HEK293 (cell line): ENCODE data around the gene LGI4.

Experiments
- CTCF ChIA-PET: fragments of 350-600 bp; formaldehyde crosslinking; extraction: SDS; loops from one replicate; lab custom pipeline; 2021; ENCODE audit warnings: antibody characterized with exemption; lab: Yijun Ruan, JAX
- POLR2A ChIA-PET: fragments of 300-600 bp; formaldehyde crosslinking; extraction: SDS; loops from one replicate; lab custom pipeline; 2020; ENCODE audit warnings: antibody characterized with exemption, inconsistent platforms; lab: Yijun Ruan, JAX
- H3K27ac ChIP-seq: fragments of 200-500 bp; sonication (Bioruptor generic); 2 replicates; pipeline ENCODE4 v1.5.1; 2014; ENCODE audit warnings: low read depth, low read length, control low read depth, inconsistent platforms; ENCODE audit errors: extremely low read depth
- H3K36me3 ChIP-seq, 2 experiments: fragments of 200-500 bp in 1 of 2; sonication (Bioruptor generic) in 1 of 2; 1 replicate in 1 of 2; 2 replicates in 1 of 2; pipeline ENCODE4 v1.5.1; 2014 to 2017; ENCODE audit warnings: inconsistent platforms in 2 of 2, low read length in 2 of 2; ENCODE audit not compliant: control insufficient read depth in 2 of 2, insufficient read depth in 1 of 2
- H3K4me1 ChIP-seq: fragments of 200-500 bp; sonication (Bioruptor generic); 2 replicates; pipeline ENCODE4 v1.5.1; 2014; ENCODE audit warnings: mild to moderate bottlenecking, low read length, inconsistent platforms; ENCODE audit not compliant: control insufficient read depth, insufficient read depth
- H3K4me3 ChIP-seq: 2 replicates; pipeline ENCODE4 v1.5.1; 2011; ENCODE audit warnings: low read depth, mild to moderate bottlenecking, control low read depth, low read length, moderate library complexity
- H3K9me3 ChIP-seq: fragments of 200-500 bp; sonication (Bioruptor generic); 2 replicates; pipeline ENCODE4 v1.5.1; 2014; ENCODE audit warnings: low read depth, low read length, inconsistent platforms; ENCODE audit not compliant: control insufficient read depth, insufficient read depth
- AEBP2 ChIP-seq: fragments of 450-650 bp; formaldehyde crosslinking; IDR thresholded peaks from 2 replicates; pipeline ENCODE4 v1.5.1; 2016; ENCODE audit warnings: missing biosample characterization, missing genetic modification characterization, borderline replicate concordance
- CTCF ChIP-seq: fragments of 450-650 bp; formaldehyde crosslinking; IDR thresholded peaks from 2 replicates; pipeline ENCODE4 v1.5.1; 2016; ENCODE audit warnings: missing biosample characterization, missing genetic modification characterization
- GLI4 ChIP-seq: fragments of 450-650 bp; formaldehyde crosslinking; IDR thresholded peaks from 2 replicates; pipeline ENCODE4 v1.5.1; 2016; ENCODE audit warnings: missing biosample characterization, missing genetic modification characterization
- HIC1 ChIP-seq: fragments of 450-650 bp; formaldehyde crosslinking; IDR thresholded peaks from 2 replicates; pipeline ENCODE4 v1.5.1; 2016; ENCODE audit warnings: missing biosample characterization, missing genetic modification characterization
- IKZF3 ChIP-seq: fragments of 450-650 bp; IDR thresholded peaks from 2 replicates; pipeline ENCODE4 v1.5.0; 2018; ENCODE audit warnings: missing biosample characterization, mild to moderate bottlenecking, missing genetic modification characterization, moderate library complexity
- ZBTB17 ChIP-seq: fragments of 450-650 bp; formaldehyde crosslinking; IDR thresholded peaks from 2 replicates; pipeline ENCODE4 v1.5.1; 2016; ENCODE audit warnings: missing biosample characterization, missing genetic modification characterization
- ZBTB48 ChIP-seq: fragments of 450-650 bp; formaldehyde crosslinking; IDR thresholded peaks from 2 replicates; pipeline ENCODE4 v1.5.1; 2016; ENCODE audit warnings: missing biosample characterization, missing genetic modification characterization
- ZFHX2 ChIP-seq: fragments of 450-650 bp; formaldehyde crosslinking; conservative IDR thresholded peaks from 2 replicates; pipeline ENCODE4 v1.5.1; 2016; ENCODE audit warnings: missing biosample characterization, missing genetic modification characterization
- ZFP41 ChIP-seq: fragments of 450-650 bp; formaldehyde crosslinking; IDR thresholded peaks from 2 replicates; pipeline ENCODE4 v1.5.1; 2016; ENCODE audit warnings: missing biosample characterization, missing genetic modification characterization, borderline replicate concordance
- ZNF169 ChIP-seq: fragments of 450-650 bp; formaldehyde crosslinking; IDR thresholded peaks from 2 replicates; pipeline ENCODE4 v1.5.1; 2016; ENCODE audit warnings: missing biosample characterization, missing genetic modification characterization
- ZNF521 ChIP-seq: fragments of 450-650 bp; formaldehyde crosslinking; IDR thresholded peaks from 2 replicates; pipeline ENCODE4 v1.5.1; 2017; ENCODE audit warnings: missing biosample characterization, mild to moderate bottlenecking, missing genetic modification characterization

Gene LGI4

GRCh38 chr19:35083691-35084508 is 51.0 kb downstream of the LGI4 start:
- H3K36me3 ChIP-seq: no peaks in the 10 kb centered on the region
- CTCF ChIA-PET: interaction anchor here (0.7 to 2.2 kb wide), 5 partner anchors 8 to 52 kb away, joined by 3 to 19 read pairs (median 4); no protein-coding TSS in a partner anchor
- no peak overlapping the region for H3K4me3 ChIP-seq
- no peak overlapping the region for H3K27ac ChIP-seq
- POLR2A ChIA-PET: no interaction called here
- no peaks in the 10 kb centered on the region; the same call in 1 of the 2 replicates for H3K9me3 ChIP-seq
- peak; percentile 98 for TF ChIP-seq GLI4
- TF ChIP-seq ZBTB17: no peak
- H3K4me1 ChIP-seq: no peaks in the 10 kb centered on the region

GRCh38 chr19:35081201-35081600 is 53.7 kb downstream of the LGI4 start:
- CTCF ChIA-PET: interaction anchor here (0.6 to 6.5 kb wide), 10 partner anchors 9 to 60 kb away, joined by 3 to 54 read pairs (median 8); no protein-coding TSS in a partner anchor
- H3K4me3 ChIP-seq: no peak overlapping the region
- H3K9me3 ChIP-seq: no peaks in the 10 kb centered on the region; the same call in 1 of the 2 replicates
- POLR2A ChIA-PET: no interaction called here
- TF ChIP-seq IKZF3 (tag by site-specific recombination): no peak
- no peak for TF ChIP-seq HIC1
- no peak for TF ChIP-seq ZNF169 (tag by site-specific recombination)
- no peak for TF ChIP-seq ZNF521 (tag by site-specific recombination)
- no peak for TF ChIP-seq ZBTB48 (tag by site-specific recombination)
- TF ChIP-seq, all 188 proteins: peak for 0
- no peaks in the 10 kb centered on the region for H3K36me3 ChIP-seq
- no peaks in the 10 kb centered on the region for H3K4me1 ChIP-seq
- no peak overlapping the region for H3K27ac ChIP-seq

- Histone ChIP-seq H3K4me1 (no peaks in the 10 kb centered on the region), H3K36me3 (no peaks in the 10 kb centered on the region), H3K27ac (no peak overlapping the region), H3K4me3 (no peak overlapping the region), H3K9me3 (no peaks in the 10 kb centered on the region; the same call in 1 of the 2 replicates)
- ChIA-PET POLR2A (no interaction called here), CTCF (interaction anchor here (0.6 to 6.5 kb wide), 9 partner anchors 10 to 61 kb away, joined by 3 to 54 read pairs (median 12); no protein-coding TSS in a partner anchor)
- peak; percentile 23; the same call in 1 of the 2 replicates for TF ChIP-seq CTCF (tag by site-specific recombination)
- no peak for TF ChIP-seq ZFP41
These were observed 54.2 kb downstream of the LGI4 start for GRCh38 chr19:35080613-35081170.

GRCh38 chr19:35079826-35080225 is 55.0 kb downstream of the LGI4 start:
- no peaks in the 10 kb centered on the region for H3K4me1 ChIP-seq
- no peaks in the 10 kb centered on the region; the same call in 1 of the 2 replicates for H3K9me3 ChIP-seq
- H3K36me3 ChIP-seq: no peaks in the 10 kb centered on the region
- ChIA-PET CTCF (interaction anchor here (2.2 to 6.5 kb wide), 4 partner anchors 10 to 35 kb away, joined by 13 to 54 read pairs (median 17); no protein-coding TSS in a partner anchor), POLR2A (no interaction called here)
- H3K4me3 ChIP-seq: no peak overlapping the region
- no peak overlapping the region for H3K27ac ChIP-seq
- TF ChIP-seq AEBP2 (tag by site-specific recombination) (no peak), ZFHX2 (tag by site-specific recombination) (0 out of 2 replicates have a peak, but pooled peaks have one; percentile 8)
